ENCODE data around the gene KRT71.

- TF ChIP-seq CTCF (conservative IDR thresholded peaks at IDR 0.05) (no peak), EZH2 (IDR thresholded peaks at IDR 0.05; ENCODE audit: low read depth) (no peak)
These were observed 34.6 kb upstream of the KRT71 start for GRCh38 chr12:52587563-52587962.
